Urothelium cell line (cell line): Measurements from ENCODE around the gene TMSB15C.
"Not testable (repeated sequence)": the region's sequence is repeated elsewhere in the genome, so short reads cannot be mapped to it uniquely, and the experiment has no call there.

Experiments used
- DNase-seq: peaks from one replicate; pipeline ENCODE4 v3.0.0; 2011; ENCODE audit warnings: low spot score, mixed read lengths
- FAIRE-seq: peaks from 2 replicates; lab custom pipeline; 2011; peaks lifted over from hg19 to GRCh38; lab: Jason Lieb, UNC

The TMSB15C gene

GRCh38 chrX:104054956-104055355 lies 21.1 kb downstream of the TMSB15C start:
- not testable (repeated sequence) for FAIRE-seq, DNase-seq

- DNase-seq (no peak), FAIRE-seq (no peak)
Measured at GRCh38 chrX:104047171-104047570, 28.9 kb downstream of the TMSB15C start.

DNA sequence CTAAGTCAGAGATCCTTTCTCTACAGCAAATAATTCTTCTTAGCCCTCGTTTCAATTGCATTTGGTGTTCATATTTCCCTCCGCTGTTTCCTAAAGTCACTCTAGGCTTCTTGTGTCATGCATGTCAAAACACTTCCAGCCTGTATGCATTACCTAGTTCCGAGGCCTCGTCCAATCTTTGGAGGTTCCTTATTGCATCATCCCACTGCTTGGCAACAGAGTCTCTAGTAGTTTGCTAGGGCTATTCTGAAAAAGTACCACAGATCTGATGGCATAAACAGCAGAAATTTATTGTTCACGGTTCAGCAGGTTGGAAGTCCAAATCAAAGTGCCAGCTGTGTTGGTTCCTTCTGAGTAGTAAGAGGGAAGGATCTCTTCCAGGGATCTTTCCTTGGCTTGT lies 30.4 kb downstream of the TMSB15C start:
- DNase-seq: no peak
- no peak for FAIRE-seq

GRCh38 chrX:104041003-104041402 lies 35.0 kb downstream of the TMSB15C start:
- no peak for FAIRE-seq
- no peak for DNase-seq

DNA sequence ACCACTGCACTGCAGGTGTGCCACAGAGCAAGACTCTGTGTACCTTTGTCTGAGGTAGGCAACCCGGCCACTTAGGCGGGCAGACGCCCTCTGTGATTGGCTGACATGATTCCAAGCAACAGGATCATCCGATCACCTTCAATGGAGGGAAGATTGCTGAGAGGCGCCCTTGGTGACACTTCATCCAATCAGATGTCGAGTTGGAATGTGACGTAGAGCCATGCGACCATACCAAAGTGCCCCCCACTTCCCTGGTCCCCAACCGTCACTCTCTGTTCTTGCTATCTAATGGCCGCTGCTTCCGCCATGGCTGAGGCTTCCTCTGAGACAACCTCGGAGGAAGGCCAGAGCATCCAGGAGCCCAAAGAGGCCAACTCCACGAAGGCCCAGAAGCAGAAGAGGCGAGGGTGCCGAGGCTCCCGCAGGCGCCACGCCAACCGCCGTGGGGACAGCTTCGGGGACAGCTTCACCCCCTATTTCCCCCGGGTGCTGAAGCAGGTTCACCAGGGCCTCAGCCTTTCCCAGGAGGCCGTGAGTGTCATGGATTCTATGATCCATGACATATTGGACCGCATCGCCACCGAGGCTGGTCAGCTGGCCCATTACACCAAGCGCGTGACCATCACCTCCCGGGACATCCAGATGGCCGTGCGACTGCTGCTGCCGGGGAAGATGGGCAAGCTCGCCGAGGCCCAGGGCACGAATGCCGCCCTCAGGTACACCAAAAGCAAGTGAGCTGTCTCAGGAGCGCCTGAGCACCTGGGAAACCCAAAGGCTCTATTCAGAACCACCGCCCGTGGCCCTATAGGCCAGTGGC lies 36.1 kb downstream of the TMSB15C start, which contains the start of gene H2BW2:
Gene H2BW2, plus strand, starts transcription at position 268 of the 817 bp plus-strand sequence. Its CDS starts 39 bp downstream, at position 307.
- DNase-seq: no peak
- no peak for FAIRE-seq
